CD4-positive, alpha-beta T cell treated with Interleukin-2 at 100 ng/mL for 4 hours (primary cell): ENCODE data around the gene DNMT1.

Source experiments
- DNase-seq: peaks from one replicate; pipeline ENCODE4 v3.0.0-alpha.2; 2020; ENCODE audit warnings: low spot score

The DNMT1 gene

GRCh38 chr19:10092648-10093294 is 102.0 kb downstream of the DNMT1 start:
- no peak for DNase-seq

- DNase-seq: no peak
These were observed 102.7 kb downstream of the DNMT1 start for GRCh38 chr19:10091895-10092641.

- DNase-seq: no peak
These were observed 103.4 kb downstream of the DNMT1 start for GRCh38 chr19:10091370-10091687.

DNA sequence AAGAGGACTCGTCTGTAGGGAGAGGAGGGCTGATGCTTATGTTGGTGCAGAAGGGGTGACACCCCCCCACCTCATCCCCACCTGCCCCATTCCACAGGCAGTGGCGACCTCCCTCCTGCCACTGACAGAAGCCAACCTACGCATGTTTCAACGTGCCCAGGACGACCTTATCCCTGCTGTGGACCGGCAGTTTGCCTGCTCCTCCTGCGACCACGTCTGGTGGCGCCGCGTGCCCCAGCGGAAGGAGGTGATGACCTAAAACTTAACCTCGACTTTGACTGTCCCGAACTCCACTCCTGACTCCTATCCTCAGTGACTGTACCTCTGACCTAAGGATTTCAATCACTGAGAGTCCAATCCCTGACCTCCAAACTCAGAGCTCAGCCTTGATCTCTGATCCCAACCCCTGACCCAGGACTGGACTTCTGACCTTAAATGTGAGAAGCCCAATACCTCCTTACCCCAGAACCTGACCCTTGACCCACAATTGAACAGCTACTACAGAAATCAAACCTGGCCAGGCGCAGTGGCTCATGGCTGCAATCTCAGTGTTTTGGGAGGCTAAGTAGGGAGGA is 104.9 kb downstream of the DNMT1 start:
- DNase-seq: no peak

- DNase-seq: no peak
These were observed 105.7 kb downstream of the DNMT1 start for GRCh38 chr19:10088949-10089554.

DNA sequence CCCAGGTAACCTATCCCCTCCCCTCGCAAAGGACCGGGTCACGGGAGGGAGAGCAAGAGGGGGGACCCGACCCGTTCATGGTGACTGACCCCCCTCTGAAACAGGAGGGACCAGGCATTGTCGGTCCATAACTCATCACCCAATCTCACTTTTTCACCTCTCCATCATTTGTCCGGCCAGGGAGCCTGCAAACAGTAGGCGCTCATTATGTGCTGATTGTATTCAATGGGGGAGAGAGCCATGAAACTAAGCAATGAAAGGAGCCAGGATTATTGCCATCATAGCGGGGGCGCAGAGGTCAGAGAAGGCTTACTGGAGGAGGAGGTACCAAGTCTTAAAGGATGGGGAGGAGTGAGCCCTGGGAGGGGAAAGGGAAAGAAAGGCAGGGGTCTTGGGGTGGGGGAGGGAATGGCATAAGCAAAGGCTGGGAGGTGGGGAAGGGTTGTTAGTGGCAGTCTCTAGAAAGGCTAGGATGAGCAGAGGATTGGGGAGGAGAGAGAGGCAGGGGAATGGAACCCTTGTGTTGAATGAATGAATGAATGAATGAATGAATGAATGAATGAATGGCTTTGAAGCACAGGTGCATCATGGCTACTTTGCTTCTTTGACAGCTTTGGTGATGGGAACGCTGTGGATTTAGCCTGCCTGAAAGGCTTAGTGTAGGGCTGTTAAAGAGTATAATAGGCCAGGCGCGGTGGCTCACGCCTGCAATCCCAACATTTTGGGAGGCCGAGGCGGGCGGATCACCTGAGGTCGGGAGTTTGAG is 107.3 kb downstream of the DNMT1 start:
- DNase-seq: no peak

GRCh38 chr19:10086591-10087192 is 108.1 kb downstream of the DNMT1 start:
- DNase-seq: peak; percentile 30

DNA sequence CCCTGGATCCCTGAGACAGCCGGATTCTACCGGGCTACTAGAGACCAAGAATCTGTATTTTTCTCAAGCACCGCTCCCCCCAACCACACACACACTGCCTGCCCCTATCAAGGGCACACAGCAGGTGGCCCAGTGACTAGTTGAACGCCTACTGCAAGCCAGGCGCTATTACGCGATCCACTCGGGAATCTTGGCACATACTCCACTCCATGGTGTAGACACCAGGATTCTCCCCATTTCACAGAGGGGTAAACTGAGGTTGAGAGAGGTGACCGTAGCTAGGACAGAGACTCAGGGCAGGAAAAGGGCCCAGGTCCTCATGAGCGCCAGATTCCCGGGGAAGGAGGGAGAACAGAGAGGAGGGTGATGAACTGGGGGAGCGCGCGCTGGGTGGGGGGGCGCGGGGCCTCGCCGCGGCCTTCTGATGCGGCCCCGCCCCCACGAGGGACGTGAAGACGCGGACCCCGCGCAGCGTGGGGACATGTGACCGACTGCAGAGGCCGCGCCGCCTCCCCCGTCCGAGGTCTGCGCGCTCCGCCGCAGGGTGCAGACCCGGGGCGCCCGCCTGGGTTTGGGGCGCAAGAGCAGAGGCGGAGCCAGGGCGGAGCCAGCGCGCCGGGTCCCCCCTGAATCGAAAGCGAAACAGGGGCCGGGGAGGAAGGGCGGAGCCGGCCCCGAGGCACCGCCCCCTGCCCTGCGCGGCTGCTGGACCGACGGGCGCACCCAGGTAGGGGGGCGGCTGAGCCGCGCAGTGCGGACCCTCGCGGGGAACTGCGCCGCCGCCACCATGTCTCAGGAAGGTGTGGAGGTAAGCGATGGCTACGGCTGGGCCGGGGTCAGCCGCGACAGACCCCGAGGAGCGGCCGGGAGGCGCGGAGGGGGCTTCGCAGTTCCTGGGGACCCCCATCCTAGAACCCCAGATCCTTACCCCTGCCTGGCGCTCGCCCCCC is 108.8 kb downstream of the DNMT1 start, which contains the start of gene SHFL:
SHFL (plus strand) TSS at position 677 of the 950 bp plus-strand sequence; CDS start at position 788, 111 bp downstream.
- DNase-seq: peak; percentile 87

DNA sequence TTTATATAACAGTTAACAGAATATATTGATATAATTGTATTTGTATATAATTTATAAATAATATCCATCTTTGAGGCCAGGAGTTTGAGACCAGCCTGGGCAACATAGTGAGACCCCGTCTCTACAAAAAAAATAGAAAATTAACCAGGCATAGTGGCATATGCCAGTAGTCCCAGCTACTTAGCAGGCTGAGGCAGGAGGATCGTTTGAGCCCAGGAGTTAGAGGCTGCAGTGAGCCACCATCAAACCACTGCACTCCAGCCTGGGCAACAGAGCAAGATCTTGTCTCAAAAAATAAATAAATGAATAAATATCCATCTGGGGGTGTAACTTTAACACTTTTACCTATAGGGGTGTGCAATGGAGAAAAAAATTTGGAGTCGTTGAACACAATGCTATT is 110.0 kb downstream of the DNMT1 start:
- DNase-seq: no peak

- DNase-seq: no peak
These were observed 110.8 kb downstream of the DNMT1 start for GRCh38 chr19:10083911-10084310.
